ENCODE results near the gene WNT10A. TPM values are rescaled to one million over a fixed set of nuclear protein-coding genes. Genes with fewer than 3 reads are reported as not detected.

Gene WNT10A
- total RNA-seq, 6 donors from 2014 or later, result 0.15 to 1.0 (median 0.55) TPM; not detected in 2

- Histone ChIP-seq H3K4me1 (peaks cover 18 to 25% (median 20%) of the 10 kb centered on the region in 4 donors), H3K27ac (no peak overlapping the region), H3K27me3 (peaks cover 2 to 44% (median 27%) of the 10 kb centered on the region in 4 donors), H3K36me3 (no peaks in the 10 kb centered on the region), H3K4me3 (no peak overlapping the region), H3K9me3 (no peaks in the 10 kb centered on the region)
- TF ChIP-seq POLR2A (IDR thresholded peaks at IDR 0.05), result no peak
- no peak for TF ChIP-seq POLR2AphosphoS5 (IDR thresholded peaks at IDR 0.05)
- TF ChIP-seq EP300 (IDR thresholded peaks at IDR 0.05), result no peak
- TF ChIP-seq CTCF (IDR thresholded peaks at IDR 0.05), result no peak
- 2 to 6% methylated on average over 9 to 21 of the region's 21 CpGs for WGBS, 2 donors
- ATAC-seq (ENCODE audit: low FRiP score in 2 of 2) (peak in 1 of 2 donors; percentile 54), DNase-seq (no peak)
These were observed 19.7 kb upstream of the WNT10A start for GRCh38 chr2:218860950-218861381.

- H3K36me3 ChIP-seq, result no peaks in the 10 kb centered on the region
- H3K4me1 ChIP-seq, result peaks cover 18 to 25% (median 20%) of the 10 kb centered on the region in 4 donors
- no peaks in the 10 kb centered on the region for H3K9me3 ChIP-seq
- 64 to 70% methylated on average over 7 of the region's 7 CpGs for WGBS, 2 donors
- H3K27me3 ChIP-seq, result peaks cover 2 to 44% (median 27%) of the 10 kb centered on the region in 4 donors
- TF ChIP-seq POLR2AphosphoS5 (IDR thresholded peaks at IDR 0.05) (no peak), POLR2A (IDR thresholded peaks at IDR 0.05) (no peak), CTCF (IDR thresholded peaks at IDR 0.05) (no peak), EP300 (IDR thresholded peaks at IDR 0.05) (no peak)
- ATAC-seq (ENCODE audit: low FRiP score in 2 of 2) (no peak), DNase-seq (peak in 1 of 2 donors; percentile 15)
- H3K27ac ChIP-seq, result no peak overlapping the region
- H3K4me3 ChIP-seq, result no peak overlapping the region
These were observed 18.9 kb upstream of the WNT10A start for GRCh38 chr2:218861645-218862318.

GRCh38 chr2:218863021-218863520, 17.6 kb upstream of the WNT10A start:
- TF ChIP-seq EP300 (IDR thresholded peaks at IDR 0.05) (no peak), POLR2A (IDR thresholded peaks at IDR 0.05) (no peak), CTCF (IDR thresholded peaks at IDR 0.05) (no peak), POLR2AphosphoS5 (IDR thresholded peaks at IDR 0.05) (no peak)
- WGBS, 2 donors, result 82 to 90% methylated on average over 3 of the region's 3 CpGs
- no peak for ATAC-seq (ENCODE audit: low FRiP score in 2 of 2)
- Histone ChIP-seq H3K9me3 (no peaks in the 10 kb centered on the region), H3K27me3 (peaks cover 2 to 36% (median 23%) of the 10 kb centered on the region in 4 donors), H3K27ac (no peak overlapping the region), H3K4me1 (peaks cover 18 to 25% (median 20%) of the 10 kb centered on the region in 4 donors), H3K4me3 (no peak overlapping the region), H3K36me3 (no peaks in the 10 kb centered on the region)
- no peak for DNase-seq

GRCh38 chr2:218865396-218865795, 15.3 kb upstream of the WNT10A start:
- no peak for TF ChIP-seq POLR2AphosphoS5 (IDR thresholded peaks at IDR 0.05)
- no peak for TF ChIP-seq EP300 (IDR thresholded peaks at IDR 0.05)
- no peak for TF ChIP-seq POLR2A (IDR thresholded peaks at IDR 0.05)
- no peak for TF ChIP-seq CTCF (IDR thresholded peaks at IDR 0.05)
- H3K4me3 ChIP-seq, result no peak overlapping the region
- 59 to 100% methylated on average over 1 to 3 of the region's 4 CpGs for WGBS, 2 donors
- peaks cover 3 to 8% (median 7%) of the 10 kb centered on the region in 4 donors for H3K4me1 ChIP-seq
- DNase-seq (no peak), ATAC-seq (ENCODE audit: low FRiP score in 2 of 2) (no peak)
- no peaks in the 10 kb centered on the region for H3K9me3 ChIP-seq
- peaks cover 1 to 13% (median 7%) of the 10 kb centered on the region in 4 donors for H3K27me3 ChIP-seq
- H3K27ac ChIP-seq, result no peak overlapping the region
- no peaks in the 10 kb centered on the region for H3K36me3 ChIP-seq
